ENCODE data around the gene UNC93B1.
"Not testable (repeated sequence)": the region's sequence is repeated elsewhere in the genome, so short reads cannot be mapped to it uniquely, and the experiment has no call there.

Gene UNC93B1

GRCh38 chr11:68007498-68008380 is 3.8 kb upstream of the UNC93B1 start:
- DNase-seq: no peak

- no peak for DNase-seq
Measured at GRCh38 chr11:68006606-68007166, 2.8 kb upstream of the UNC93B1 start.

GRCh38 chr11:68004551-68005335 is 846 bp upstream of the UNC93B1 start:
- no peak for DNase-seq

DNA sequence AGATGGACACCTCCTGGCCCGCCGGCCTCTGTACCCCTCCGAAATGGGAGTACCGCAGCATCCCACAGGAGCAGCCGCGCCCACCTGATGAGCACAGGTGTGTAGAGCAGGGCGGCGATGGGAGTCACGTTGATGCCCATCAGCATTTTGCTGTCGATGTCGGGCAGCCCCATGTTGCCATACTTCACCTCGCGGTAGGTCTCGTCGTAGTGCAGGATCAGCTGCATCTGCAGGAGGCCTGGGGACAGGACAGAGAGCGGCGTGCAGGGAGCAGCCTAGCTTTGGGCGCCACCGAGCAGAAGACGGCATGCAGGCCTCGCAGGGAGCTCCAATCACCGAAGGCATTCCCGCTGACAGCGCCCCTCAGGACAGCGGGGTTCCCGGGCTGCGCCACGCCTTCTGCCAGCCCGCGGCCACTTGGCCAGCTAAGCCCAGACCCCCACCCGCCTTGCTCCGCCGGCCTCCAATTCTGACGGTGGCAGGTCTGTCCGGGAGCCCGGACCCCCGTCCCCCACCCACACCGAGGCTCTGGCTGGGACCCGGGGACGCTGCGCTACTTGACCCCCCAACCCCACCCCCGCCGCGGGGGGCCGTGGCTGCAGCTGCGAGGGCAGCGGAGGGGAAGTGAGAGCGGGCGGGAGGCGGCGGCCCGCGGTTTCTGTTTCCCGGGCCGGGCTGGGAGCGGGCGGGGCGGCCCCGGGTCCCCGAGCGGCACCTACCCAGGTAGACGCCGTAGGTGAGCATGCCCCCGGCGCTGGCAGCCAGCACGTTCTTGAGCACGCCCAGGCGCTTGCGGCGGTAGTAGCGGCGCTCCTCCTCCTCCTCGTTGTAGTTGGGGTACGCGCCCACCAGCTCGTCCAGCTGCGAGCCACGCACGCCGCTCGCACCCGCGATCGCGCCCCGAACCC is 705 bp downstream of the UNC93B1 start:
- peak; percentile 41 for DNase-seq

DNA sequence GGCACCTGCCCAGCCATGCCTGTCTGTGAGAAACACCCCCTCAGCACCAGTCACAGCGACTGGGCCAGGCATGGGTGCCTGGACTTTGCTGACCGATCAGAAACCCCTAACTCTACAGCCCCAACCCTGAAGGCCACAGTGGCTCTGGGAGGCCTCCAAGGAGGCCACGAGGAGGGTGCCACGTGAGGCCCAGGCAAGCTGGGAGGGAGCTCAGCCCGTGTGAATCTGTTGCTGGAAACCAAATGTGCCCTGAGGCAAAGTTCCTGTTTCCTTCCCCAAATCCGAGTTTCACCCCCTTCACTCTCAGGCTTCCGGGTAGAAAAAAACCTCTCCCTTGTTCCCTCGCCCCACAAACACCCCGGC is 1.3 kb downstream of the UNC93B1 start:
- DNase-seq: no peak

GRCh38 chr11:67999704-68000103 is 4.2 kb downstream of the UNC93B1 start:
- no peak for DNase-seq

- no peak for DNase-seq
Measured at GRCh38 chr11:67999201-67999629, 4.7 kb downstream of the UNC93B1 start.

DNA sequence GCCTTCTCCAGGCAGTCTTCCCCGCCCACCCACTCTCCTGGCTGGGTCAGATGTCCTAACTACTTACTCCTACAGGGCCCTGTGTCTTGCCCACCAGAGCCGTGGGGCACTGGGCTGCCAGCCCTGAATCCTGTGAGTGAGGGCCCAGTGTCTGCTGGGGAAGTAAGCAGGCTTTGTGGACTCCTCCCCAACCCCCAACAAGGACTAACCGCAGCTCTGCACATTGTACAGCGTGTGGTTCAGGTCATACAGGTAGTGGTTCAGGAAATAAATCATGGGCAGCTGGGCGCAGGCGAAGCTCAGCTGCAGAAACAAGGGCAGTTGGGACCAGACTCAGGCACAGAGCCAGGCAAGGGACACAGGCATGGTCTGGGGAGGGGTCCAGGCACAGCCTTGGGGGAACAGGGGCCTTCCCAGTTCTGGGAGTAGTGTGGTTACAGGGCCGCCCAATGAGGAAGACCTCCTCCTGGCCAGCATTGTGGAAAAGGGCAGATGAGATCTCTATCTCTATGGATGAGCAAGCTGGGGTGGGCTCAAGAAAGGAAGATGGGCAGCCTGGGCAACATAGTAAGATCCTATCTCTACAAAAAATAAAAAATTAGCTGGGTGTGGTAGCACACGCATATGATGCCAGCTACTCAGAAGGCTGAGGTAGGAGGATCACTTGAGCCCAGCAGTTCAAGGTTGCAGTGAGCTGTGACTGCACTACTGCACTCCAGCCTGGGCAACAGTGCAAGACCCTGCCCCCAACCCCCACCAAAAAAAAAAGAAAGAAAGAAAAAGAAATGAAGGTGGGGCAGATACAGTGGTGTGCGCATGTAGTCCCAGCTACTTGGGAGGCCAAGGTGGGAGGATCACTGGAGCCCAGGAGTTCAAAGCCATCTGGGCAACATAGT is 5.5 kb downstream of the UNC93B1 start:
- no peak for DNase-seq

- no peak for DNase-seq
Measured at GRCh38 chr11:67997475-67997921, 6.4 kb downstream of the UNC93B1 start.

DNA sequence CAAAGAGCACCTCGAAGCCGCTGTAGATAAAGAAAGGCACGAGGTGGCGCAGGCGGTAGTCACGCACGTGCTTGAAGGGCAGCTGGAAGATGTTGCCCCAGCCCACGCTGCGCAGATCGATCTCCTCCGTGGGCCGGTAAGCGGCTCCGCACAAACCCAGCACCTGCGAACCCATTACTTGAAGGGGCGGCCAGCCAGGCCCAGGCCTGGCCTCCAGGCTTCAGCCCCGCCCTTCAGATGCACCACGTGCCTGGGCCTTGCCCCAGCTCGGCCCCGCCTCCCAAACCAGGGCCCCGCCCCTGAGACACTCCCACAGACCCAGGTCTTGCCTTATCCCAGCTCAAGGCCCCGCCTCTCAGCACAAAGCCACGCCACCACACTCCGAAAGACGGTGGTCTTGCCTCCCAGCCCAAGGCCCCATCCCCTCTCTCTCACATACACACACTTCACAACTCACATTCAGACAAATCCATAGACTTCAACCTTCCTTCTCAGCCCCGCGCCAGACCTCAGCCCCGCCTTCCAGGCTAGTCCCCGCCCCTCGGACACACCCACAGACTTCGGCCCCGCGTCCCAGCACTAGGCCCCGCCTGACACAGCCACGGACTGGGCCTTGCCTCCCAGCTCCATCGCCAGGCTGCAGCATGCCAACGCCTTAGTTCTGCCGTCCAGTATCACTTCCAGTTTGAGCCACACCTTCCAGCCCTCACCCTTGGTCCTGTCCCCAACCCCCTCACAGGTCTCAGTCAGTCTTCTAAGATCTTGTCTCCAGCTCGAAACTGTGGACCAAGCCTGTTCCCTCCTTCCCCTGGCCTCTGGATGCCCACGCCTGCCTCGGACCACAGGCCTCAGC is 7.0 kb downstream of the UNC93B1 start:
- no peak for DNase-seq

DNA sequence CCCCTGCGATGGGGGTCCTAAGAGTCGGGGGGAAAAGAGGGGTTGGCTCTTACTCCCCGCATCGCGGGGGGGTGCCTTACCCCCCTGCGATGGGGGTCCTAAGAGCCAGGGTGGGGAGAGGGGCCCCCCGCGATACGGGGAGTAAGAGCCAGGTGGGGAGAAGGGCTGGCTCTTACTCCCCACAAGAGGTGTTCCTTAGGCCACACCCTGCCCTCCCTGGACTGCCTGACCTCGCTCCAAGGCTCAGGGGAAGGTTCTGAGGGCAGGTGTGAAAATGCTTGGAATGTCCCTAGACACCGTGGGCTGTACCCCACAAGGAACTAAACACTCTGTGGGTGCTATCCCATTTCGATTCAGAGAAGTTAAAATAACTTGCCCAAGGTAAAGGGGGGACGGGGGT is 7.8 kb downstream of the UNC93B1 start:
- DNase-seq: no peak

GRCh38 chr11:67995579-67995978 is 8.3 kb downstream of the UNC93B1 start:
- not testable (repeated sequence) for DNase-seq

DNA sequence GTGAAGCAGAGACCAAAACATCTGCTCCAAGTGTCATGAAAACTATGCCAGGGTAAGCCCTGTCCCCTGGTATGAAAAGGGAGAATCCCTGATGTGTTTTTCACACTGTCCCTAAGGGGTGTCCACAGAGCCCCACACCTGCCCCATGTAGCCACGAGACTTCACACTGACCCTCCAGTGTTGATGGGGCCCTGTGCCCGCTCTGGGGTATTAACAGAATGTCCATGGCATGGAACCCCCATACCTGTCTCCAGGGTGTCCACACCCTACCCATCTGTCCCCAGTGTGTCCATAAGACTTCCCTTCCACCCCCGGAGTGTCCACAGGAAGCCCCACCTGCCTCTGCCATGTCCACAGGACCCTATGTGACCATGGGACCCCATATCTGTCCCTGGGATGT is 8.8 kb downstream of the UNC93B1 start:
- not testable (repeated sequence) for DNase-seq

DNA sequence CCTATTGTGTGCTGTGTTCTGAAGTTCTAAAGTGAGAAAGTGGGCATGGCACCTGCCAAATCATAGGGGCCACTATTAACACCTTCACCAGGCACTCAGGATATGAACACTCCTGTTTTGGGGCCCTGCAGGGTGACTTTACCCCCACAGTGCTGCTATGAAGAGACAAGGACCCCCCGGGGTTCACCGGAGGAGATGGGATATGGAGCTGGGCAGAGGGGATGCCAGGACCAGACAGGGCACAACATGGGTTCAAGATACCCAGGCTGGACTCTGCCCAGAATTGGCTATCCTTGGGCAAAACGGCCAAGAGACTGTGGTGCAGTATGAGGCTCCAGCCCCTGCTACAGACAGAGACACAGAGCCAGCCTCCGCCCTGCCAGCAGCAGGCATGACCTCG is 9.5 kb downstream of the UNC93B1 start:
- not testable (repeated sequence) for DNase-seq

GRCh38 chr11:67993821-67994220 is 10.1 kb downstream of the UNC93B1 start:
- not testable (repeated sequence) for DNase-seq

- DNase-seq: not testable (repeated sequence)
Measured at GRCh38 chr11:67991347-67992121, 12.4 kb downstream of the UNC93B1 start.

GRCh38 chr11:67990546-67991346 is 13.2 kb downstream of the UNC93B1 start:
- not testable (repeated sequence) for DNase-seq

GRCh38 chr11:67985302-67985701 is 18.6 kb downstream of the UNC93B1 start:
- not testable (repeated sequence) for DNase-seq

GRCh38 chr11:67983951-67984350 is 19.9 kb downstream of the UNC93B1 start:
- DNase-seq: no peak

All from stimulated activated CD4-positive, alpha-beta T cell treated with anti-CD3 and anti-CD28 coated beads, Interleukin-12 subunit alpha, Interleukin-12 subunit beta, amount 100 ng/mL, for 4 hours (primary cell).